OCI-M2 (cell line): Measurements from ENCODE around the gene PALLD.
"Not testable (repeated sequence)": the region's sequence is repeated elsewhere in the genome, so short reads cannot be mapped to it uniquely, and the experiment has no call there.

Source experiments
- DNase-seq: peaks from one replicate; lab custom pipeline; 2025; ENCODE audit not compliant: unreplicated experiment; lab: John Stamatoyannopoulos, UW

The PALLD gene

DNA sequence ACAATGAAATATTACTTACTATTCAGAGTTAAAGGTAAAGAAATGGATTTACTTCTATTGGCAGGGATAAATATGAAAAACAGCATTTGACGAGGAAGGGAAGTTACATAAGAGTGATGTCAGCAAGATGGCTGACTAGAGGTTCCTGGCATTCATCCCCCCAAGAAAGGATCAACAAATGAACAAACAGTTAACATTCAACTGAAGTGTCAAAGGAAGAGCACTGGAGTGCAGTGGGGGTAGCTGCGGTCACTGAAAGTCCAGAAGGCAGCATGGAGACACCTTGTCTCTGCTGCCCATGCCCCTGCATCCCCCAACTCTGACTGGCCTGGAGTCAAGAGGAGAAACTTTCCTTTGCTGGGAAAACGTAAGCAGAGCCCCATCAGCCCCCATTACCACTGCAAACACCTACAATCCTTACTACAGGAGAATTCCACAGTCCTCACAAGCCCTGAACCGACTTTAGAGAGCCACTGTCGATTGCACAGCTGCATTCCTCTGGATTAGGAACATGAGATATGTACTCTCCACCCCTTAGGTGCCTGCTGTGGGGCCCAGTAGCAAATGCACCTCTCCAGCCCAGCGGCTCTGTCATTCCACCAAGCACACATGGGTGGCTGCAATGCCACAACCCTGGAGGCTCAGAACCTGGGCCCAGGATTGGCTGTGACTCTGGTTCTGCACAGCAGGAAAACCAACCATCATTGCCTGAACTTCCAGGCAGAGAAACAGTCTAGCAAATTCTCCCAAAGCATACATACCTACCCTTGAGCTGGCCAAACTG lies 433.8 kb downstream of the PALLD start:
- no peak for DNase-seq

GRCh38 chr4:168931215-168931650 lies 434.4 kb downstream of the PALLD start:
- DNase-seq: no peak

DNA sequence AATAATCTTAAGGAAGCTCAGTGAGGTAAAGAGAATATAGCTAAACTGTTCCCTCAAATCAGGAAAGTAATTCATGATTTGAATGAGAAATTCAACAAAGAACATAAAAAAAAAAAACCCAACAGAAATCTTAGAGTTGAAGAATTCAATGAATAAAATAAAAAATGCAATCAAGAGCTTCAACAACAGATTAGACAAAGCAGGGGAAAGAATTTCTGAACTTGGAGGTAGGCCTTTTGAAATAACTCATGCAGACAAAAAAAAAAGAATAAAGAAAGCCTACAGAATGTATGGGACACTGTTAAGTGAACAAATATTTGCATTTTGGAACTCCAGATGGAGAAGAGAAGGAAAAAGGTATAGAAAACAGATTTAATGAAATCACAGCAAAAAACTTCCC lies 435.3 kb downstream of the PALLD start:
- DNase-seq: no peak

DNA sequence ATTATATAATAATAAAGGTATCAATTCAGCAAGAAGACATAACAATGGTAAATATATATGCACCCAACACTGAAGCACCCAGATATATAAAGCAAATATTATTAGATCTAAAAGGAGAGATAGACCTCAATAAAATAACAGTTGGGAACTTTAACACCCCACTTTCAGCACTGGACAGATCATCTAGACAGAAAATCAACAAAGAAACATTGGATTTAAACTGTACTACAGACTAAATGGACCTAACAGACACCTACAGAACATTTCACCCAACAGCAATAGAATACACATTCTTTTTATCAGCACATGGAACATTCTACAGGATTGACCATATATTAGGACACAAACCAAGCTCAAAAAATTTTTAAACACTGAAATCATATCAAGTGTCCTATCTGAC lies 436.6 kb downstream of the PALLD start:
- no peak for DNase-seq

- not testable (repeated sequence) for DNase-seq
These were observed 440.6 kb downstream of the PALLD start for GRCh38 chr4:168937473-168937872.

DNA sequence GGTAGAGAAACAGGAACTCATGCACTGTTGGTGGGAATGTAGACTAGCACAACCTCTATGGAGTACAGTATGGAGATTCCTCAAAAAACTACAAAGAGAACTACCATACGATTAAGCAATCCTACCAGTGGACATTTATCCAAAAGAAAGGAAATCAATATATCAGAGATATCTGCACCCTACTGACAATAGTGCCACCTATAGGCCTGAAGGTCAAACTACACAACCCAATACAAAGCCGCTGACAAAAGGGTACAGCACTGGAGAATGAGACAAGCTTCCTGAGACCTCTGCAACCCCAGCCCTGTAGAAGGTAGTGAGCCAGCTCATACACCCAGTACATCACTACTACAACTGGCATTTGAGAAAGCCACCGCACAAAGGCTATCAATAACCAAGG lies 446.1 kb downstream of the PALLD start:
- DNase-seq: no peak

DNA sequence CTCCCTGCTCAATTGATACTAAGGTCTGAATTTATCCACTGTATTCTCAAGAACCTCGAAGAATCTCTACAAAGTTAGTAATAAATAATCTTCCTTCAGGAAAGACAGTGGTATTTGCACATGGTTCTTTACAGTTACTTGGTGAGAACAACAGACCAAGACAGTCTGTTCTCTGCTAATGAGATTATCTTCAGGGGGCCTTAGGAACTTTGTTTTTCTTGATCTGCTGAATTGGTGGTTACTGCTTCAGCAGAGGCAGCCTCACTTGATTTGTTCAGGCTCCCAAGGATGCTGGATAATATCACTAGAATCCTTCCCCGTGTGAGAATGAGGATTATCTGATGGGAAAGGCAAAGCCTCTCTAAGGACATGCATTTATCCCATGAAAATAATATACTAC lies 448.4 kb downstream of the PALLD start:
- DNase-seq: no peak

- DNase-seq: not testable (repeated sequence)
These were observed 456.0 kb downstream of the PALLD start for GRCh38 chr4:168952821-168953246.

DNA sequence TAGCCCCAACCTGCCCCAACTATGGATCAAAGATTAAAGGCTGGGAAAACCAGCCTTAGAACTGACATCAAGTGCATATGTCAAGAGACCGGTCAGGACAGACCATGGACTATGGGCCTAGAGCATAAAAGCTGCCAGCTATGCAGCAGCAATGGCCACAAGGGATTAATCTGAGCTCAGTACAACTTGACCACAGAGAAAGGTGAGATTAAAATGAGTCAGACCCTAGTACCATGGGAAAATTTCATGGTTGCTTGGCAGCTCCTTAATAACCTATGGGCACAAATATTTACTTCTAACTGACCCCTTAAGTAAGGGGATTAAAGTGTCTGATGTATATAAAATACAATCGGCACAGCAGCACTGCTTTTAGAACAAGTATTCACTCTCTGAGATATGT lies 458.8 kb downstream of the PALLD start:
- DNase-seq: no peak

DNA sequence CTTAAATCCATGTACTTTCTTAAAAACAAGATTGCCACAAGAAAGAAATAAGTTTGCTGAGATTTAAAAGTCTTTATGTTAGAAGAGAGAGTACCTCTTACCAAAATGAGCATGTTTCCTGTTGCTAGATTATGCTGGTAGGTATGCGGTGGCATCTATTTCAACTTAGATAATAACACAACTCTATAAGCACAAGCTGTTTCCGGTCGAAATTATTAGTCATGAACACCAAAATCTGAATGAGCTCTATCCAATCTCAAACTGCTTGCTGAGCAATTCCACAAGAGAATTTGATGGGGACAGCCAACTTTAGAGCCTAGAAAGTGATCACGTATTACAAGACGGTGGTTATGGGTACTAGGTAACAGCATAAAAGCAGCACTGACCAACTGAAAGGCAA lies 463.9 kb downstream of the PALLD start:
- no peak for DNase-seq

GRCh38 chr4:168972596-168972995 lies 475.7 kb downstream of the PALLD start:
- no peak for DNase-seq
